Erythroblast (primary cell): Measurements from ENCODE around the gene CKMT2.

Experiments used
- DNase-seq, 2 experiments: peaks; one replicate each; lab custom pipeline; 2025; lab: John Stamatoyannopoulos, UW
- GATA1 ChIP-seq: IDR thresholded peaks from 2 replicates; pipeline ENCODE4 v1.6.1; 2011; ENCODE audit warnings: low read depth, mild to moderate bottlenecking, control low read depth, low read length, moderate library complexity
- POLR2A ChIP-seq: IDR thresholded peaks from 2 replicates; pipeline ENCODE4 v1.6.1; 2011; ENCODE audit warnings: mild to moderate bottlenecking, low read length

CKMT2 gene

DNA sequence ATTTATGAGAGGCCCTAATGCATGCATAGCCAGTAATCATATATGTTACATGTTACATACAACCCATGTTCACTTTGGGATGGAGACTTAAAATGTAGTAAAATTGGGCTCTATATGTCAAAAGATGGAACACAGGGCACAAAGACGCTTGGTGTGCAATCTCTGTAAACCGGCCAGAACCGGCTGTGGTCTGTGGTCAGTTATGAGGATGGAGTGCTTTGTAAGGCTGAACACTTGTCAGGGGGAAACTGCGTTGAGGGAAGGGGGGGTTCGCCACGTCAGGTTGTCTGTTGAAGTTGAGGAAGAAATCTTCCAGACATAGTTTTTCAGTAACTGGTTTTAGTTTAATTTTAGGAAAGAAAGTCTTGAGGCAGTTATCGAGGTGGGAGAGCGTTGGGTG is 2.7 kb upstream of the CKMT2 start:
- no peak for TF ChIP-seq POLR2A
- TF ChIP-seq GATA1 = no peak
- no peak for DNase-seq

DNA sequence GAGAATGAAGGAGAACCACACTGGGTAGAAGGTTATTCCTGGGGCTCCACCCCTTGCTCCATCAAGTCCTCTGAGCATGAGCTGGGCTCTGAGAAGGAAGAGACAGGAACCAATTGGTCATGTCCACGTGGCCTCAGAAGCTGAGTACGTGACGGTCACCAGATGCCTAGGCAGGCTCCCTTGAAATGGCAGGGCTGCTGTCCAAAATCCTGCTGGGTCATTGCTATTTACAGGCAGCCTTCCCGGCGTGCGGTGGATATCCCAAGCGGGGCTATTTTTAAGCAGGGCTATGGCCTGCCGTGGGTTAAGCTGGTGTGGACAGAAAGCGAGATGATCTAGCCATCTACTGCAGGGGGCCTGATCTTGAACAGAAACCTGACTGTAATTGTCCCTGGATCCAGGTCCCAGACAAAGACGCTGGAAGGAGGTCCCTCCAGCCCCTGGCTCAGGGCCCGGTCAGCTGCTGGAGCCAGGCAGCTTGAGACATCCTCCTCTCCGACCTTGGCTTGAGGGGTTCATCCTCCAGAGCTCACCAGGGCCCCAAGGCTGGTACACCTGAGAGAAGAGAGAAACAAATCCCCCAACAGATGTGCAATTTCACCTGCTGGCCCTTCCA is 550 bp upstream of the CKMT2 start:
- DNase-seq = no peak
- TF ChIP-seq GATA1 (no peak), POLR2A (no peak)

DNA sequence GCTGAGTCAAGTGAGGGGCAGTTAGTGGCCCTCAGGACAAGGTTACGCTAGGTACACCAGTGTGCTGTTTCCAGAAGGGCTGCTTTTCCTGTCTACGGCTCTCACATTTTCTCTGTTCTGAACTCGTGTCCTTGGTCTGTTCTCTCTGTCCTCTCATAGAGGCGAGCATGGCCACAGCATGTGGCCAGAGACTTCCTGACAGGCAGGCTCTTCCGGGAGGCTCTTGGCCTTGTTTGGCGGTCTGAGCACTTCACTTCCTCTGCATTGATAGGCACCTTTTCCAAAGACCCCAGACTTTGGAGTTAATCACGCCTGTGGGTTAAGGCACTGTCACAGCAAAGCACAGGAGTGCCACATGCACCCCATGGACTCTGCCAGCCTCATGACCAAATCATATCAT is 1.2 kb downstream of the CKMT2 start:
- TF ChIP-seq GATA1 (no peak), POLR2A (no peak)
- no peak for DNase-seq

DNA sequence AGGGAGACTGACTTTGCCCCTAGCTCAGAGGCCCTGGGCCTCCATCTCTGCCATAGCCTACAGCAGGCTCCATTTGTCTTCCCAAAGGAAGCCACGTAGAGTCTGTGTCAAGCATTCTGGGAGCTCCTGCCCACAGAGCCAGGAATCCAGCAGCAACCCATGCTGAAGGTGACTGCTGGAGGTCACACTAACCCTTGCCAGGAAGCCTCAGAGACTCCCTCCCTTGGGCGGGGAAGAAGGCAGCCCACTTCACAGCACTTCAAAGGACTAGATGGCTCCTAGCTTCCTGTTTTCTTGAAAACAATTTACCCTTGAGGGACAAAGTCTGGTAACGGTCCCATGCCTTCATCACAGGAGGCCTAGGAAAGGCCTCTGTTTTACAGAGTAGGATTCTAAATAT is 1.7 kb downstream of the CKMT2 start:
- no peak for TF ChIP-seq POLR2A
- TF ChIP-seq GATA1 = no peak
- DNase-seq = no peak

DNA sequence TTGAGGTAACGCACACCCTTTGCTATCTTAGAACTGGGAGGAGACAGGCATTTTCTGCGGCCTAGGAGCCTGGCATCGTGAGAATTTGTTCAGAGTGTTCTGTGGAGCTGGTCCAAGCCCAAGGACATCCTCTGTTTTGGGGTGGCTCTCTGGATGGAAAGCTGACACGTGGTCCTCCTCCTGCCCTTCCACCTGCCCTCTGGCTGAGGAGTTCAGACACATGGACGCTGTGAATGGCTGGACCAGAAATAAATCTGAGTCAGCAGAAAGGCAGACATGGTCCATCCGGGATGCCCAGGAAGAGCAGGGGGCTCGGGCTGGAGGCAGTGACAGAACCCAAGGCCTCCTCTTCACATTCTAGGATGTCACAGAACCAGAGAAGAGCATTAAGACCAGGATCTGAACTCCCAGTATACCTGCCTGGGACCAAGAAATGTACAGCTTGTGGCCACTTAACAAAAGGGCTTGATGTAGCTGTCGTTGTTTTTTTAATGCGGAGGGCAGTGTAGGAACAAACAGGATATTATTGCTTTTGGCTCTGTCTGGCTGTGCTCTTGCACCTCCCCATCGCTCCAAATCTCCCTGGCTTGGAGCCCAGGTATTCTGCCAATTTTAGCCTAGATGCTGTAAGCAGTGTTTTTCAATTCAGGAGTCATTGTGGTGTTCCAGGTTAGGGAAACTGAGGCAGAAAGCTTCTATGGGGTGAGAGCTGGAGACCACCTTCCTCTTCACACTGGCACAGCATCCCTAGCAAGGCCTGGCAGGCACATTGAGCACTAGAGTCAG is 2.4 kb downstream of the CKMT2 start:
- TF ChIP-seq GATA1 = no peak
- TF ChIP-seq POLR2A = no peak
- no peak for DNase-seq

DNA sequence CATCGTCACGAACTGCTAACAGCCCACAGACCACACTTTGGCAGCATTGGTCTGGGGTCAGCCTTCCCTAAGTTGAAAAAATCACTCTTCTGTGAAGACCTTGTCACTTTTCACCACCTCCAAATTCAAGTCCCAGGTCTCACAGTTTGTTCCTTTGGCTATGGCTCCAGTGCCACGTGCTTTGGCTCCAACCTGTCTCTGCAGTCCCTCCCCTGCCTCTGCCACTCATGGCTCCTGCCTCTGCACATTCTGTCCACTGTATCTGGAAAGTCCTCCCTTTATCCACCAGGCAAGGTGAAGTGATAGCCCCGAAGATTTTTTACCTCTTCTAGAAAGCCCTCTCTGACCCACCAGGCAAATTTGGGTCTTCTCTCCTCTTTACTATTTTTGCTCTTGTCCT is 5.3 kb downstream of the CKMT2 start:
- TF ChIP-seq GATA1 (no peak), POLR2A (no peak)
- no peak for DNase-seq

DNA sequence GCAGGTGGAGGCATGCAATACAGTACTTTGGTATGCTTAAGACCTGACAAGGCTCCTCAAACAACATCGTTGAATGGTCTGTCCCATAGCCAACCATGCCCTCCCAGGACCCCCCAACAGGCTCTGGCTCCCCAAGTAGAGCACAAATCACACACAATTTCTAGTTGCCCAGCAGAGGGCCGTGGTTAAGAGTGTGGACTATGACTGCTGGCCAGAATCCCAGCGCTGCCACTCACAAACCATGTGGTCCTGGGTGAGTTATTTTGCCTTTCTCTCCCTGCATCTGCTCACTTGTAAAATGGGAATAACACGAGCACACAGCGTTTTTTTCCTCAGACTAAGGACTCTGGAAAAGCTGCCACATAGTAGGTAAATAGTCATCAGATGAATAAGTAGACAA is 6.5 kb downstream of the CKMT2 start:
- no peak for DNase-seq
- TF ChIP-seq GATA1 = no peak
- TF ChIP-seq POLR2A = no peak

DNA sequence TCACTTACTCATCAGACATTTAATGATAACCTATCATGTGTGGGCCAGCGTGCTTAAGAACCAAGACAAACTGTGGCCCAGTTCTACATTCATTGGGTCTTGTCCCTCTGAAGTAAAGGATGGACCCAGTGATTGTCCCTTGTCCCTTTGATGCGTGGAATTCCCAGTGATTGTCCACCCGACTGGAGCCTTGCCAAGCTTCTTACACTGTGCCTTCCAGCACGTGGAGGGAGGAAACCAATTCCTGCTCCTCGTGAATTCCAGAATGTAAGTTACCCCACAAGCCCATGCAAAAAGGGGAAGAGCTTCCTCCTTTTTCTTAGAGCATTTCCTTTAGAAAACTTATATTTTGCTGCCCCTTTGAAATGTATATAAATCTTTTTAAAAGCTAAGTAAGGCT is 7.9 kb downstream of the CKMT2 start:
- no peak for DNase-seq
- TF ChIP-seq GATA1 (no peak), POLR2A (no peak)

DNA sequence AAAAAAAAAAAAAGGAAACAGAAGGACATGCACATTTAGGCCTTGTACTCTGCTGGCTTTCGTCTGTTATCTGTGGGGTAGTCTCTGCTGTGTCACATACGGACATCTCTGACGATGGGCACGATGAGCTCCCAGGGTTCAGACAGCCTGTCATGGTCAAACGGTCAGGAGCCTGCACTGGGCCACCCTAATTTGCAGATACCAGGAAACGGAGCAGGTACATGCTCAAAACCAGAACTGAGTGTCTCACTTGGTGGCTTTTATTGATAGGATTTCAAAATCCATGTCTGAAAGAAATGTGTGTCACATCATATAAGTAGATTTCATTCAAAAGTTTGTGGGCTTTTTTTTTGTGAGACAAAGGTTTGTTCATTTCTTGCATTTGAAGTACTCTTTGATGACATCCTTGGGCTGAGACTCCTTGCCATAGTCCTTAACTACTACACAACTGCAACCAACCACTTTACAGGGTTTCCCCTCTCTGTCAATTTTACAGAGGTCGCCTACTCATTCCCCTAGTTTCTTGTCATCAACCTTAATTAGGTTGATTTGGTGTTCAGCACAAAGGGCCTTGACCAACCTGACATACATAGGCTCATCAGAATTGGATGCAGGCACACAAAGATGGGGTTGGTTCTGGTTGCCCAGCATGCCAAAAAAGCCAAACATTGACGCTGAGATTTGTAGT is 9.0 kb downstream of the CKMT2 start:
- TF ChIP-seq GATA1 (no peak), POLR2A (no peak)
- no peak for DNase-seq

DNA sequence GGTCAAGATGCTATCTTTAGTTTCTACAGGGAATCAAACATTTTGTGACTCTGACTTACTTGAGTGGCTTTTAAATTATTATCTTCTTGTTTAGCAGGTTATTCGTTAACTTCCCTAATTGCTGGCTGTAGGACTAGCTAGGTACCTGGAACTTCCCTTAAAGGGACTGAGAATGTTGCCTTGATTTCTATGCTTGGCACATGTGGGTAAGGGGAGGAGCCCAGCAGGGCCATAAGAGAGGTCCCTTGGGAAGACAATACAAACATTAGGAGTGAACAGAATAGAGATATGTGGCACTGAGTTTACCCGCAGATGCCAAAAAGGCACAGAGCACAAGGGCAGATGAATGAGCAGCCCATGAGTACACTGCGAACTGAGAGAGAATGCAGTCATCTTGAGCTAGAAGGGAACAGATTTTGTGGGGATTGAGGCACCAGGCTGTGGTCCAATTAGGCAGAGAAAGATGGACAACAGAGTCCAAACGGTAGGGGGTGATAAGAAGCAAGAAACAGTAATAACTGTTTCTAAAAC is 9.8 kb downstream of the CKMT2 start:
- no peak for DNase-seq
- TF ChIP-seq POLR2A (no peak), GATA1 (no peak)

DNA sequence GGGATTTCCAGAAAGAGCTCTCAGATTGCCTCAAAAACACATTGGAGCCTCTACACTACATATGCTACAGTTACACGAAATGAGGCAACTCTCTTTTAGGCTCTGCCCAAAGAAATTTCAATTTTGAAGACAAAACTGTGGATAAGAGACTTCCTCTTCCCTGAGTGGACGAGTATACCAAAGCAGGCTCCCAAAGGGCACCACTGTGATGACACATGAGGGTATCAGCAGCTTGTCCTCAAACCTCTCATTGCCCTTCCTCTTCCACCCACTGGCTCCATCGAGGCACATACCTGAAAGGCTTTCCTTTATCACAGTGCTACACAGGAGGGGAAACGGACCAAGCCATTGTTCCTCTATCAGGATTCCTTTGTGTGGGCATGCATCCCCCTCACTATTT is 11.3 kb downstream of the CKMT2 start:
- DNase-seq = no peak
- no peak for TF ChIP-seq POLR2A
- no peak for TF ChIP-seq GATA1

DNA sequence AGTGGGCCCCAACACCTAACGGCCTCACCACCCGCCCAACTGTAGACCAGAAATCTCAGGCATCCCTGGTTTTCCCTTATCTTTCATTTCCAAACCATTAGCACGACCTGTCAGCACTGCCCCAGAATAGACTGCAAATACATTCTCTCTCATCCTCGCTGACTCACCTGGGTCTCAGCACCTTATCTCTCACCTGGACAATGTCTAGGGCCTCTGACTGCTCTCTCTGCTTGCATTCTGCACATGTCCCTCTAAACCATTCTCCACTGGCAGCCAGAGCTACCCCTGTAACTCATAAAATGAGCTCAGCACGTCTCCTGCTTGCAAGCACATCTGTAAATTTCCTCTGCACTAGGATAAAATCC is 12.7 kb downstream of the CKMT2 start:
- no peak for DNase-seq
- no peak for TF ChIP-seq GATA1
- TF ChIP-seq POLR2A = no peak

DNA sequence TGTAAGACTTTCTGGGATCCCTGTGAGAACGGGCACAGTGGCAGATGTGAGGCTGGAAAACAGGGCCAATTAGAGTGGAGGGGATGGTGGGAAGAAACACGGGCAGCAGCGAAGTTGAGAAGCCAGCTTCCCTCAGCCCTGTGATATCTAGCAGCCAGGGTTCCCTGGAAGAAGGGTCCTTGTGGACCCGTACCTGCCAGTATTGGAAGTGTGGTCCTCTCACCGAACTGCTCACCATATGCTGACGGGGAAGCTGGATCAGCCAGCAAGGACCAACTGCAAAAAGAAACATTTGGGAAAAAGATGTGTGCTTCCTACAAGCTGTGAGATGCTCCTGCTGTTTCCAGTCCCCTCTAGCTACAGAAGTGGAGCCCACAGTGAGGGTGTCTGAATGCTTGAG is 13.6 kb downstream of the CKMT2 start:
- no peak for DNase-seq
- TF ChIP-seq GATA1 (no peak), POLR2A (no peak)

DNA sequence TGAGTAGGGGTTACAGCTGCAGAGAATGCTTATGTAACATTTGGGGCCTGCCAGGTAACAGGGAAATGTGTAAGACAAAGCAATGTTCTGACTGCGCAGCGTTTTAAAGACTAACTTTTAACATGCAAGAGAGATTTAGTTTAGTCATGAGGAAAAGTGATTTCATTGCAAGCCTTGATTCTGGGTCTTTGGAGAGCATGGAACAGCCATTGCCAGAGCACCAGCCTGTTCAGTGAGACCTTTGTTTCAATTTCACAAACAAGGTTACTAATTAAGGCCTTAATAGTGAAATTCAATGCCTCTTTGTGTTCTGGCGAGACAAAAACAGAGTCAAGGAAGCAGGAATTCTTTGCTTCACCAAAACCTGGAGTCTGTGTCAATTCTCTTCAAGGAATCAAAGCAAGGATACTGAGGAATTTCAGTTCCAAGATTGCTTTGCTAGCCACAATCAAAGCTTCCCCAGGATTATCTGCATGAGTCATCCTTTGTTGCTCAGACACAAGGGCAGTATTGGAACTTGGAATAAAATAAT is 14.4 kb downstream of the CKMT2 start:
- TF ChIP-seq GATA1 = no peak
- no peak for TF ChIP-seq POLR2A
- no peak for DNase-seq

DNA sequence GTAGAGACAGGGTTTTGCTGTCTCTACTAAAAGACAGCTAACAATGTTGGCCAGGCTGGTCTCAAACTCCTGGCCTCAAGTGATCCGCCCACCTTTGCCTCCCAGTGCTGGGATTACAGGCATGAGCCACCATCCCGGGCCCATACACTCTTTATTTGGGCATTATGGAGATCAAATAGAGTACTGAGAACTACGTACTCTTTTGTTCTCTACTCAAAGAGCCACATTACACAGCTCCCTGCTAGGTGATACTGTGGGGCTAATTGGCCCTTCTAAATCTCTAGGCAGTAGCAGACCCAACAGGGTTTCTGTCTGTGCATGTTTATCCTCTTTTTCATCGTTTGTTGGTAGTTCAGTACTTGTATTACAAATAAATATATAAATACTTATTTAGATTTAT is 16.1 kb downstream of the CKMT2 start:
- no peak for DNase-seq
- TF ChIP-seq GATA1 = no peak
- no peak for TF ChIP-seq POLR2A
